GM19351 (cell line): ENCODE data around the gene PRR13.
"Not testable (repeated sequence)": the region's sequence is repeated elsewhere in the genome, so short reads cannot be mapped to it uniquely, and the experiment has no call there.

Experiments
- ATAC-seq: cut with Tn5 transposase; IDR thresholded peaks from one replicate; pipeline ENCODE4 v1.9.1; 2021; ENCODE audit warnings: mild to moderate bottlenecking, moderate library complexity; ENCODE audit not compliant: unreplicated experiment

PRR13 gene

DNA sequence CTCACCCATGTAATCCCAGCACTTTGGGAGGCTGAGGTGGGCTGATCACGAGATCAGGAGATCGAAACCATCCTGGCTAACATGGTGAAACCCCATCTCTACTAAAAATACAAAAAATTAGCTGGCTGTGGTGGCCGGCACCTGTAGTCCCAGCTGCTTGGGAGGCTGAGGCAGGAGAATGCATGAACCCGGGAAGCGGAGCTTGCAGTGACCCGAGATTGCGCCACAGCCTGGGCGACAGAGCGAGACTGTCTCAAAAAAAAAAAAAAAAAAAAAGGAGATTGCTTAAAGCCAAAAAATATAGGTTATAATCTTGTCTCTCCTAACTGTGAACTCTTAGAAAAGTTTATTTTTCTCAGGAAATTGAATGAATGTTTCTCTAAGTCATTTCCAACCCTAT lies 6.2 kb upstream of the PRR13 start:
- not testable (repeated sequence) for ATAC-seq

DNA sequence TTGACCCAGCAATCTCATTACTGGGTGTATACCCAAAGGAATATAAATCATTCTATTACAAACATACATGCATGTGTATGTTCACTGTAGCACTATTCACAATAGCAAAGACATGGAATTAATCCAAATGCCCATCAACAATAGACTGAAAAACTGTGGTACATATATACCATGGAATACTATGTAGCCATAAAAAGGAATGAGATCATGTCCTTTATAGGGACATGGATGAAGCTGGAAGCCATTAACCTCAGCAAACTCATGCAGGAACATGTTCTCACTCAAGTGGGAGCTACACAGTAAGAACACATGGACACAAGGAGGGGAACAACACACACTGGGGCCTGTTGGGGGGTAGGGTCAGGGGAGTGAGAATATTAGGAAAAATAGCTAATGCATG lies 2.0 kb upstream of the PRR13 start:
- not testable (repeated sequence) for ATAC-seq

DNA sequence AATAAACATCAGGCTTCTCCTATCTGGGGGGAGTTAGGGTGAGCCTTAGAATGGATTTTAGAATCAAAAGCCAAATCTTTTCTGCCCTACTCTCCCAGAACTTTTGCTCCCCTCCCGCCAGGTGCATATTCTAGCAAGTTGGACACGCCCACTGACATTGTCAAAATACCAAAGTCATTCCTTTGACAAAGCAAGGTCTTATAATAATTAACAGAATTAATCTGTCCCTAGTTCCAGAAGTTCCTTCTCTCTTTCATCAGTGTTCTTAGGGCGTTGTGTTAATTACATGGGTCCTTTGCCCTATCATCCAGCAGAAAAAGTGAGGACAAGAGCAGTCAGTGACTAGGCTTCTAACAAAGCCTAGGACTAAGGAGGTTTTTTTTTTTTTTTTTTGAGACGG lies 2.4 kb downstream of the PRR13 start:
- no peak for ATAC-seq

DNA sequence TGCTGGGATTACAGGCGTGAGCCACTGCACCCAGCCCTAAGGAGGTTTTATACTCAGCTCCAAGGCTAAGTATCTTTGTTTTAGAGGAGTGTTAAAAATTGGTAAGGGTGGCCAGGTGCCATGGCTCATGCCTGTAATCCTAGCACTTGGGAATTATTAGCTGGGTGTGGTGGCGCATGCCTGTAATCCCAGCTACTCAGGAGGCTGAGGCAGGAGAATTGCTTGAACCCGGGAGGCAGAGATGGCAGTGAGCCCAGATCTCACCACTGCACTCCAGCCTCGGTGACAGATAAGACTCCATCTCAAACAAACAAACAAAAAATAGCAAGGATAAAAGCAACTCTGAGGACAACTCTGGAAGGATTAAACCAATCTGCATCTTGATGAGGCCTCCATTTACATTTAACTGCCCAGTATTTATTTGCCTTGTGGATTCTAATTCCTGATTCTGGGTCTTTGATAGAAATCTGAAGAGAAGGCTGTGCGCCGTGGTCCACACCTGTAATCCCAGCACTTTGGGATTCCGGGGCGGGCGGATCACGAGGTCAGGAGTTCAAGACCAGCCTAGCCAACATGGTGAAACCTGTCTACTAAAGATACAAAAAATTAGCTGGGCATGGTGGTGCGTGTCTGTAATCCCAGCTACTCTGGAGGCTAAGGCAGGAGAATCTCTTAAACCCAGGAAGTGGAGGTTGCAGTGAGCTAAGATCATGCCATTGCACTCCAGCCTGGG lies 3.2 kb downstream of the PRR13 start:
- ATAC-seq: not testable (repeated sequence)

DNA sequence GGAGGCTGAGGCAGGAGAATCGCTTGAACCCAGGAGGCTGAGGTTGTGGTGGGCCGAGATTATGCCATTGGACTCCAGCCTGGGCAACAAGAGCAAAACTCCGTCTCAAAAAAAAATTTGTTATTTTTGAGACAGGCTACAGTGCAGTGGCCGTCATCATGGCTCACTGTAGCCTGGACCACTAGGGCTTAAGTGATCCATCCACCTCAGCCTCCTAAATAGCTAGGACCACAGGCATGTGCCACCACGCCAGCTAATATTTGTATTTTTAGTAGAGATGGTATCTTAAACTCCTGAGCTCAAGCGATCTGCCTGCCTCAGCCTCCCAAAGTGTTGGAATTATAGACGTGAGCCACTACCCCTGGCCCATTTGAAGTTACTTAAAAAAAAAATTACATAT lies 9.4 kb downstream of the PRR13 start:
- ATAC-seq: no peak

DNA sequence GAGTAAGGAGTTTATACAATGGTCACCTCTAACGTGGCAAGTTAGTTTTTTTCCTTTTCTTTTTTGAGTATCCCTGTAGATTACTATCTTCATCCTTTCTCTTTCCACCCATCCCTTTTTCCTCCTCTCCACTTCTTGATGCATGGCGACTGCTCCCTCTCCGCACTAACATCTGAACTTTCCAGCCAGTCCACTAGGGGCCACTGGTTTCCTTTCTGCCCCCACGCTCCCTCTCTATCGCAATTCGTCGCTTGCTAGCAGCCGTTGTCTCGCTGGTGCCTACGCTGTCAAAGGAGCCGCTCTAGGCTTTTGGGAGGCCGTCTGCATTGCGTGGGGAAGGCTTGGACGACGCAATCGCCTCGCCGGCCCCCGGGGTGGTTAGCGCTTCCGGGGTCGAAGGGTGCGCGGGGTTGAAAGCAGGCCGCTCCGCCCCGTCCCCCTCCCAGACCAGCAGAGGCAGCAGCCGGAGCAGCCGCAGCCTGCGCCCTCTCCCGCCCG lies 10.2 kb downstream of the PRR13 start, which contains the start of gene PCBP2:
Gene PCBP2, plus strand, starts transcription at position 442 of the 498 bp plus-strand sequence. CDS start 2,699 bp downstream, outside the sequence.
- ATAC-seq: peak; percentile 97

DNA sequence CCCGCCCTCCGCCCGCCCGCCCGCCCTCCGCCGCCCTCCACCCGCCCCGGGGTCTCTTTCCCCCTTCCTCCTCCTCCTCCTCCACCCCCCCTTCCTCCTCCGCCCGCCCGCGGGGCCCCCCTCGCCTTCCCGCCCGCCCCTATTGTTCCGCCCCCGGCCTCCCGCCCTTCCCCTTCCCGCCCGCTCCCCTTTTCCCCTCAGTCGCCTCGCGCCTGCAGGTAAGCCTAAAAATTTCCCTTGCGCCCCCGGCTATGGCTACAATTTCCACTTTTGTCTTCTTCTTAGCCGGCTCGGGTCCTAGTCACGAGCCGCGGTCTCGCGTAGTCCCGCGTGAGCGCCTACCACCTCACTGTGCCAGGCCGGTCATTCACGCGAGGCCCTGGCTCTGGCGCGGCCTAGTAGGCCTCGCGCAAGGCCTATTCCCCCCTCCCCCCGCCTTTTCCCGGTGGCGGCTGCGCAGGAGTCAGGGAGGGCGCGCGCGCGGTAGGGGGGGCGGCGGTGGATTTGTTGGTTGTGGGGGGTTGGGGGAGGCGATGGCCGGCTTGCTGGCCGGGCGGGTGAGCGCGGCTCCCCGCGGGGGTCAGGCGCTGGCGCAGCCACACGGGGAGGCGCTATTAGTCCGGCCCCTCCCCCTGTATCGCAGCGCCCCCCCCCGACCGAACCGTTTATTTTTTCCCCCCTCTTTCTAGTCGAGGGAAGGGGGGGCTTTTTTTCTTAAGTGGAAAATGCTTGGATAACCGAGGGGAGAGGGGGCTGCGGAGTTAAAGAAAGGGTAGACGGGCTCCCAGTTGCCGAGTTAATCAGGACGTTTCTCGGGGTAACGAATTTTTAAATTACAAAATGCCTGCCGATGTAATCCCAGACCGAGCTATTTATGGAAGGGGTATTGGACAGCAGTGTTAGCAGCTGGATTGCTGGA lies 10.9 kb downstream of the PRR13 start:
- ATAC-seq: peak; percentile 30

DNA sequence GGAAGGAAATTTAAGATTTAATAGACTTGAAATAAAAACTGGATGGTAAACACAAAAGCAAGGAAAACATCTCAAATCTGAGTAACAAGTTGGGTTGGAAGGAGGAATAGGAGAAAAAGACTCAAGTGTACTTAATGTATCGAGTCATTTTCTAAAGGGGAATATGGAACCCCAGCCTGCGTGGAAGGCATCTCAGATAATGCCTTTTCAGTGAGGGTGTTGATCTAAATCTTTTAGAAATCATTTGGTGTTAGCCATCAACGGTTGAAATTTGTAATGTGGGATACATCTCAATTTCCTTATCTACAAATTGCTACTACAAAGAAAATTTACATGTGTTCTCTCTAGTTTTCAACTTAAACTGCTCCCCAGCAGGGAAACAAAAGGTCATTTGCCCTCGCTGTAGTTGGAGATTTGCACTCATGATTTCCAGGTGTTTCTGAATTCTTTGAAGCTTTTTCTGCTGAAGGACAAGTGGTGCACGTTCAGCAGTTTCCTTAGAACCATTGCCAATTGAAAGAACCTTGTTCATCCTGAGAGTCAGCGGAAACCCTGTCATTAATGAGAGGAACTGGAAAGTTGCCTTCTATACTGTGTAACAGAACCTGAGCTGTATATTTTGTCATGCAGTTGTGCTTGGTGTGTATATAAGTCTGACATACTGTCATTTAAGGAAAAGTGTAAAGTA lies 12.6 kb downstream of the PRR13 start:
- no peak for ATAC-seq

DNA sequence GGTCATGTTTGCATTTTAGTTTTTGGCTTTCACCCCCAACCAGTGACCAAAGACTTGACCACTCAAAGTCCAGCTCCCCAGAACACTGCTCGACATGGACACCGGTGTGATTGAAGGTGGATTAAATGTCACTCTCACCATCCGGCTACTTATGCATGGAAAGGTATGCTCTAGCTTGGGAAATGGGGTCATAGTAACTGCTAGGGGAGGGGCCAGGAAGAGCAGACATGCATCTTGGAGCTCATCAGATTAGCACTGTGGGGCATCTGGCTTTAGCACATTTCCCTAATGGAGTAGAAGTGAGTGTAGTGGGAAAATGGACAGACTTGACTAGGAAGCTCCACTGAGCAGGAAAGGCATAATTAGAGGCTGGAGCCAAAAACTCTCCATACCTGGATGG lies 13.2 kb downstream of the PRR13 start:
- no peak for ATAC-seq

DNA sequence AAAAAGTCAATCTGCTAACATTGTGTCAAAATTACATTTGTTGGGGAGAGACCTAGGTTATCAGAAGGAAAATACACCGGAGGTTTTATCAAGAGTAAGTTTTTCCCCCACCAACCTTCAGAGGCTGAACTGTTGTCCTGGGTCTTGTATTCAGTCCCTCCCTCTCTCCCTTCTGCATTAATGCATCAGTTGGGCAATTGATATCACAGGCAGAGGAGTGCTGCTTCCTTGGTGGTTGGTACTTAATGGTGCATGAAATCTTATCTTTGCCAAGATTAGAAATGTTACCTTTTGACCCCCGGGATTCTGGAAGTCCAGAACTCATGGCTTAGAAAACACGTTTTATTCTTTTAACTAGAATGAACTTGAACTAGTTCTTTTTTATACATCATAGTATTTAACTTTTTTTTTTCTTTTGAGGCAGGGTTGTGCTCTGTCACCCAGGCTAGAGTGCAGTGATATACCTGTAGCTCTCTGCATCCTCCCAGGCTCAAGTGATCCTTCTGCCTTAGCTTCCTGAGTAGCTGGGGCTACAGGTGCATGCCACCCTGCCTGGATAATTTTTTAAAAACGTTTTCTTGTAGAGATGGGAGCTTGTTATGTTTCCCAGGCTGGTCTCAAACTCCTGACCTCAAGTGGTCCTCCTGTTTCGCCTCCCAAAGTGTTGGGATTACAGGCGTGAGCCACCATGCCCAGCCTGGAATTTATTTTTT lies 15.3 kb downstream of the PRR13 start:
- no peak for ATAC-seq

DNA sequence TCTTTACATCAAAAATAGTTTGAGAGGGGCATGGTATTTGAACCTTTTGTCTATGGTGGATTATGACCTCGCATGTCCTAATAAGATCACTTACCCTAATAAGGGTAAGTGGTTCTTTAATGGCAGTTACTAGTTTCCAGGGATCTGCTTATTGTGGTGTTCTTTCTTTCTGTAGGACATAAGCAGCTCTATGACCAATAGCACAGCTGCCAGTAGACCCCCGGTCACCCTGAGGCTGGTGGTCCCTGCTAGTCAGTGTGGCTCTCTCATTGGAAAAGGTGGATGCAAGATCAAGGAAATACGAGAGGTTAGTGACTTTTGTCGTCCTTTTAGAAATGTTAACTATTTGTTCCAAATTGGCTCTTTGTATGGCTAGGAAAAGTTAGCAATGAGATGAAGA lies 17.6 kb downstream of the PRR13 start:
- no peak for ATAC-seq

DNA sequence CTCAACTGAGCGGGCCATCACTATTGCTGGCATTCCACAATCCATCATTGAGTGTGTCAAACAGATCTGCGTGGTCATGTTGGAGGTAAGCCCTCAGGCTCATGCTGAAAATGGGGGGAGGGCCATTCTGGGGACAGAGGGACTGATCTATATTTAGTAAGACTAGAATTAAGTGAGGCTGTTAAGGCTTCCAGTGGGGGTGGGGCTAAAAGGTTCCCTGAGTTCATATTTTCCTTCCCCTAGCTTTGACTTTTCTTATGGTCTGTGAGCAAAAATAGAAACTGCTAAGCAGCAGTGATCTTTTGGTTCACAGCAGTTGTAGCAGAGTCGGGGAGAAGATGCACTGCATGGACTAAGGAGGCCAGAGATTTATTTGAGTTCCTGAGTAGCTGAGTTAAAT lies 19.5 kb downstream of the PRR13 start:
- no peak for ATAC-seq

DNA sequence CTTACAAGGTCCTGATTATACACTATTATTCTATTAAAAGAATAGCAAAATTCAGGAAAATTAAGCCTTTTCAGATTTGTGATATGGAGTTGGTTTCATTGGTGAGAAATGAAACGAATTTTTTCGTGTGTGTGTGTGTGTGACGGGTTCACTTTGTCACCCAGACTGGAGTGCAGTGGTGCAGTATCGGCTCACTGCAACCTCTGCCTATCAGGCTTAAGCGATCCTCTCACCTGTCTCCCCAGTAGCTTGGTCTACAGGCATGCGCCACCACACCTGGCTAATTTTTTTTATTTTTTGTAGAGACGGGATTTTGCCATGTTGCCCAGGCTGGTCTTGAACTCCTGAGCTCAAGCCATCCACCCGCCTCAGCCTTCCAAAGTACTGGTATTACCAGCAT lies 20.1 kb downstream of the PRR13 start:
- ATAC-seq: no peak

DNA sequence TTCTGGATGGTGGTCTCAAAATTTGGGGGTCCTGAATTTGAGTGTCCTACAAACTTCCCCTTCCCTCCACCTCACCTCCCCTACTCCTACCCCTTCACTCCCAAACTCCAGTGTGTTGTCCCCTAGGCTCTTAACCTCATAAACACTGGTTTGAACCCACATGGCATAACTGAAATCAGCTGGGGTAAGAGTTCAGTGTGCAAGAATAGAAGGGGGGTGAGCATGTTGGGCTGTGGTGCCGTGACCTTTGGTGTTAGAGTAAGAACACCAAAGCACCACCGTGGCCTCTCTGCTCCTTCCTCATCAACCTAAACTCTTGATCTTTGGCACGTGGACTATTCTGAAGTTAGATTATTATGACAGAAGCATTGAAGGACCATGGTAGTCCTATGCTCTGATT lies 21.4 kb downstream of the PRR13 start:
- ATAC-seq: no peak

DNA sequence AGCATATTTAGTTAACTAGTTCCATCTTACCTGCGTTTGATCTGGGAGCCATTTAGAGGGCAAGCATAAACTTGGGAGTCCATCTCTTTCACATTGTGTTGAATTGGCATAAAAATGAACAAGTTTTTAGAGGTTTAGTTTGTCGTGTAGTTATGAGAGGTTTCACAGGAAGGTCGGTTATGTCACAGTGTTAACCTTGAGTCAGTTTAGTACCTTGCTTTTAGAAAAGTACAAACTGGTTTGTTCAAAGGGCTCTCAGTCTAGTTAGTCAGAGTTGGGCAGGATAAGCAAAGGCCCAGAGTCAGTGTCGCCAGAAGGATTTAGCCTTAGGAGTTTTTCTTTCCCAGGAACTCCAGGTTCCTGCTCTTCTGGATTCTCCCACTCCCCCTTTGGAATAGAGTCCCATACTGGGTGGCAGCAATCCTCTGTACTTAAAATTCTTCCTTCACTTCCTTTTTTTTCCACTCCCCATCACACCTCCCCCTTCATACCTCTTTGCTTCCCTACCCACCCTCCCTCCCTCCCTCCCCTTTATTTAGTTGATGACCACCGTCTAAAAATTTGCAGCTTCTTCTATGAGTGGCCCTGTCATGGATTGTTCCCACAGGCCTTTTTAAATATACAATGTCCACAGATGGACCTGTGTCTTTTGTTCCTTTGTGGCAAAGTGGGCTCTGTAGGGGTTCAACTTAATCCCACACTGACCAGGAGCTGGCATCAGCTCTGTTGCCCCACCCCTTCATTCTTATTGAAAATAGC lies 22.4 kb downstream of the PRR13 start:
- ATAC-seq: no peak

DNA sequence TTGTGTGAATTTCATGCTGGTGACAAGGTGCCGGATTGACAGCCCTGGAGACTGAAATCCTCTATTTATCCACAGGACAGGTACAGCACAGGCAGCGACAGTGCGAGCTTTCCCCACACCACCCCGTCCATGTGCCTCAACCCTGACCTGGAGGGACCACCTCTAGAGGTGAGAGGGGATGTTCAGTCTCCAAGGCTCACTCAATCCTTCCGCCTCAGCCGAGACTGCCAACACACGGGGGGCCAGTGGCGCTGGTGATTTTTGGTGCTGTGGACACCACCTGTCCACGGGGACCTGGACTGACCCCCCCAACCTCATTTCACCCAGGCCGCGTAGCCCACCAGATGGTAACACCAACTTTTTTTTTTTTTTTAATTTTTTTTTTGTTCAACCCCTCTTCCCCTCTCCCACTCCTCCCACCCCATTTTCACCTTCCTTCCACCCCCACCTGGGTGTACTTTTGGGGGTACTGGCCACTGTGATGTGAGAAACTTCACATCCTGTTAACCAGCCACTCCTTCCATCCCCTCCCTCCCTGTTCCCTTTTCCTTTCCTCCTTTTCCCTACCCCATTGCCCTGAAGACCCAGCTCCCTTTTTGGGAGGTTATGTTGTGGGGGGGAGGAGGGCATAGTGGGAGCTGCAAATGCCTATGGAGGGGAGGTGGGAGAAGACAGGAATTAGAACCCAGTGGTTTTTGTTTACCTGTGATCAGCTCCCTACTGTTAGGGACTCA lies 23.3 kb downstream of the PRR13 start:
- no peak for ATAC-seq

DNA sequence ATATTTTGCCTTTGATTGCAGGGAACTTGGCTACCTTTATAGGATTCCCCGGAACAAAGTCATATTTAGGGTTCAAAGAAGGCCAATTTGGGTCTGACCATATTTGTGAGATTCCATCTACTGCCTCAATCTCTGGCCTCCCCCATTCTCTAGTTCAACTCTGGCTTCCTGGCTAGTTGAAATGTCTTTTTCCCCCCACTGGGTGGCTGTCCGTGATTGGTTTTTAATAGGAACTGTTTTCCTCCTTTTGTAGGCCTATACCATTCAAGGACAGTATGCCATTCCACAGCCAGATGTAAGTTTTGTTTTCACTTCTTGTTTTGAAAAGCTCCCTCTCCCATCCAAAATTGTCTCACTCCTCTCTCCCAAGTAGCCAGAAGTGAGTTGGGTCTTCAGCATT lies 24.1 kb downstream of the PRR13 start:
- no peak for ATAC-seq

DNA sequence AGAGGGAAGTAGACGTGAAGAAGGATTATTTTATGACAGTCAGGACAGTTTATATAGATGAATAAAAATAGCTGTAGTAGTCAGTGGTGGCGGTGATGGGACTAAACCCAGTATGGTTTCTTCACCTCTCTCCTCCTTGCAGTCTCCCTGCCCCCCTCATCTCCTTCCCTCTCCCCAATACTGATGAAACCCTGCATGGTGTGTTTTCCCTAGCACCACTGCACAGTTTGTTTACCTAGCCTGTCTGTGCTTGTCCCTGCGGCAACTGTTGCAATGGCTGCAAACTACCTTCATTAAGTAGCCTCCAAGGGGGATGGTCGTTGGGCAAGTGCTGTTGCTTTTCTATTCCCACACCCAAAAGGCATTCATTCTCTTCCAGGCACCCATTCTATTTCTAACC lies 25.1 kb downstream of the PRR13 start:
- no peak for ATAC-seq

DNA sequence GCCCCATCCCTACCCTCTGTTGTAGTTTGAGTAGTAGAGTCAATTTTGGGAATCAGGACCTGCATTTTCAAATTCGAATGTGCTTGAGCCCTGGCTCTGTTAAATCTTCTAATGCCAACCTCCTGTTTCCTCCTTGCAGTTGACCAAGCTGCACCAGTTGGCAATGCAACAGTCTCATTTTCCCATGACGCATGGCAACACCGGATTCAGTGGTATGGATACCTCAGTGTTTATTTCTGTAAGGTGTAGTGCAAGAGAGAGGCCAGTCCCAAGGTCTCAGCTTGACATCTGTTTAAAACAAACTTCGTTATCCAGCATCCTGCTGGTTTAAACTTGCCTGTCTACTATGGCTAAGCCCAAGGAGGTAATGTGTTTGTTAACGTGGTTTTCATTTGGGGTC lies 25.5 kb downstream of the PRR13 start:
- ATAC-seq: no peak
